Measurements from ENCODE around the gene MAP1LC3B.

DNA sequence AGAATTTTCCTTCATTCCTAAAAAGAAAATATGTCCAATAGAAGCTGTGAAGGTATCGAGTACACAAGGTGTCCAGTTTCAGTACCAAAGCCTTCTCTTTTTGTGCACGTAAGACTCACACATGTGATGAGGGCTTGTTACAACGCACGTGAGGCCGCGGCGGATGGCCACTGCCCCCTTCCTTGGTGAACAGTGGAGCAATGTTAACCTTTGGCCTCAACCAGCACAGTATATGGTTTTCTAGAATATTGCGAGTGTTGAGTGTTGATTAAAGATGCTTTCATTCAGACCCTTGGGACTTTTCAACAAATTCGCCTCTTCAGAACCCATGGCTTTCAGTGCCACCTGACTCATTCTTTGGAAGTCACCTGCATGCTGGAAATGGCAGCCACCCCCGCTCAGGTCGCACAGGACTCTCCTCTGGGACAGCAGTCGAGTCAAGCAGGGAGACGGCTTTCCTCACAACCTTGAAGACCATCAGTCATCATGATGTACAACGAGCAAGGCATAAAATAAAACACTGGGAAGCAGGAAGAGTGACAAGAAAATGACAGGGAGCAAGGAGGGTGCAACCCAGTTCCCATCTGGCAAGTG, 14.5 kb downstream of the MAP1LC3B start:
- TF ChIP-seq, protein P1, sequence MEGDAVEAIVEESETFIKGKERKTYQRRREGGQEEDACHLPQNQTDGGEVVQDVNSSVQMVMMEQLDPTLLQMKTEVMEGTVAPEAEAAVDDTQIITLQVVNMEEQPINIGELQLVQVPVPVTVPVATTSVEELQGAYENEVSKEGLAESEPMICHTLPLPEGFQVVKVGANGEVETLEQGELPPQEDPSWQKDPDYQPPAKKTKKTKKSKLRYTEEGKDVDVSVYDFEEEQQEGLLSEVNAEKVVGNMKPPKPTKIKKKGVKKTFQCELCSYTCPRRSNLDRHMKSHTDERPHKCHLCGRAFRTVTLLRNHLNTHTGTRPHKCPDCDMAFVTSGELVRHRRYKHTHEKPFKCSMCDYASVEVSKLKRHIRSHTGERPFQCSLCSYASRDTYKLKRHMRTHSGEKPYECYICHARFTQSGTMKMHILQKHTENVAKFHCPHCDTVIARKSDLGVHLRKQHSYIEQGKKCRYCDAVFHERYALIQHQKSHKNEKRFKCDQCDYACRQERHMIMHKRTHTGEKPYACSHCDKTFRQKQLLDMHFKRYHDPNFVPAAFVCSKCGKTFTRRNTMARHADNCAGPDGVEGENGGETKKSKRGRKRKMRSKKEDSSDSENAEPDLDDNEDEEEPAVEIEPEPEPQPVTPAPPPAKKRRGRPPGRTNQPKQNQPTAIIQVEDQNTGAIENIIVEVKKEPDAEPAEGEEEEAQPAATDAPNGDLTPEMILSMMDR (IDR thresholded peaks at IDR 0.05; ENCODE audit: insufficient read depth, low read length): no peak
- no peak for TF ChIP-seq GABPA (IDR thresholded peaks at IDR 0.05; ENCODE audit: low read depth)
- TF ChIP-seq, protein P2, sequence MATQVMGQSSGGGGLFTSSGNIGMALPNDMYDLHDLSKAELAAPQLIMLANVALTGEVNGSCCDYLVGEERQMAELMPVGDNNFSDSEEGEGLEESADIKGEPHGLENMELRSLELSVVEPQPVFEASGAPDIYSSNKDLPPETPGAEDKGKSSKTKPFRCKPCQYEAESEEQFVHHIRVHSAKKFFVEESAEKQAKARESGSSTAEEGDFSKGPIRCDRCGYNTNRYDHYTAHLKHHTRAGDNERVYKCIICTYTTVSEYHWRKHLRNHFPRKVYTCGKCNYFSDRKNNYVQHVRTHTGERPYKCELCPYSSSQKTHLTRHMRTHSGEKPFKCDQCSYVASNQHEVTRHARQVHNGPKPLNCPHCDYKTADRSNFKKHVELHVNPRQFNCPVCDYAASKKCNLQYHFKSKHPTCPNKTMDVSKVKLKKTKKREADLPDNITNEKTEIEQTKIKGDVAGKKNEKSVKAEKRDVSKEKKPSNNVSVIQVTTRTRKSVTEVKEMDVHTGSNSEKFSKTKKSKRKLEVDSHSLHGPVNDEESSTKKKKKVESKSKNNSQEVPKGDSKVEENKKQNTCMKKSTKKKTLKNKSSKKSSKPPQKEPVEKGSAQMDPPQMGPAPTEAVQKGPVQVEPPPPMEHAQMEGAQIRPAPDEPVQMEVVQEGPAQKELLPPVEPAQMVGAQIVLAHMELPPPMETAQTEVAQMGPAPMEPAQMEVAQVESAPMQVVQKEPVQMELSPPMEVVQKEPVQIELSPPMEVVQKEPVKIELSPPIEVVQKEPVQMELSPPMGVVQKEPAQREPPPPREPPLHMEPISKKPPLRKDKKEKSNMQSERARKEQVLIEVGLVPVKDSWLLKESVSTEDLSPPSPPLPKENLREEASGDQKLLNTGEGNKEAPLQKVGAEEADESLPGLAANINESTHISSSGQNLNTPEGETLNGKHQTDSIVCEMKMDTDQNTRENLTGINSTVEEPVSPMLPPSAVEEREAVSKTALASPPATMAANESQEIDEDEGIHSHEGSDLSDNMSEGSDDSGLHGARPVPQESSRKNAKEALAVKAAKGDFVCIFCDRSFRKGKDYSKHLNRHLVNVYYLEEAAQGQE (IDR thresholded peaks at IDR 0.05; ENCODE audit: insufficient replicate concordance, low read depth): no peak
- no peak for TF ChIP-seq POLR2AphosphoS5 (IDR thresholded peaks at IDR 0.05; ENCODE audit: low read depth)

Data from HL-60 (cell line).